HG02588 (cell line): ENCODE data around the gene ATP9A.

ENCODE experiments used
- ATAC-seq: cut with Tn5 transposase; IDR thresholded peaks from one replicate; pipeline ENCODE4 v1.9.1; 2021; ENCODE audit warnings: mild to moderate bottlenecking, moderate library complexity; ENCODE audit not compliant: unreplicated experiment

Gene ATP9A

GRCh38 chr20:51604851-51605250 is 163.3 kb downstream of the ATP9A start:
- ATAC-seq: no peak

- ATAC-seq: no peak
Observed at GRCh38 chr20:51602131-51602530, 166.1 kb downstream of the ATP9A start.

- ATAC-seq: no peak
Observed at GRCh38 chr20:51600950-51601349, 167.2 kb downstream of the ATP9A start.

GRCh38 chr20:51600016-51600420 is 168.2 kb downstream of the ATP9A start:
- no peak for ATAC-seq

GRCh38 chr20:51598556-51598955 is 169.6 kb downstream of the ATP9A start:
- ATAC-seq: no peak

GRCh38 chr20:51597389-51598231 is 170.6 kb downstream of the ATP9A start:
- ATAC-seq: no peak

- no peak for ATAC-seq
Observed at GRCh38 chr20:51596668-51597388, 171.4 kb downstream of the ATP9A start.

GRCh38 chr20:51595744-51596143 is 172.4 kb downstream of the ATP9A start:
- ATAC-seq: no peak

- peak; percentile 71 for ATAC-seq
Observed at GRCh38 chr20:51595058-51595532, 173.1 kb downstream of the ATP9A start.

GRCh38 chr20:51594236-51595057 is 173.7 kb downstream of the ATP9A start:
- ATAC-seq: no peak

- no peak for ATAC-seq
Observed at GRCh38 chr20:51593584-51593983, 174.6 kb downstream of the ATP9A start.

- no peak for ATAC-seq
Observed at GRCh38 chr20:51592564-51592963, 175.6 kb downstream of the ATP9A start.

- no peak for ATAC-seq
Observed at GRCh38 chr20:51591871-51592270, 176.3 kb downstream of the ATP9A start.

GRCh38 chr20:51588762-51589161 is 179.4 kb downstream of the ATP9A start:
- no peak for ATAC-seq

GRCh38 chr20:51587145-51587544 is 181.0 kb downstream of the ATP9A start:
- no peak for ATAC-seq

- no peak for ATAC-seq
Observed at GRCh38 chr20:51586005-51586440, 182.2 kb downstream of the ATP9A start.

GRCh38 chr20:51585148-51585547 is 183.0 kb downstream of the ATP9A start:
- no peak for ATAC-seq

- ATAC-seq: no peak
Observed at GRCh38 chr20:51584737-51585136, 183.5 kb downstream of the ATP9A start.

GRCh38 chr20:51584116-51584515 is 184.1 kb downstream of the ATP9A start:
- ATAC-seq: no peak

- no peak for ATAC-seq
Observed at GRCh38 chr20:51583499-51583898, 184.7 kb downstream of the ATP9A start.

GRCh38 chr20:51583073-51583472 is 185.1 kb downstream of the ATP9A start:
- ATAC-seq: no peak
